H1 (cell line): Measurements from ENCODE around the gene KRABD2.
A peak's percentile ranks its signal among the peaks of the same experiment; 100 is the strongest.

Source experiments
- CTCF ChIA-PET: fragments of 300-600 bp; sonication (Branson Sonifier 250); formaldehyde crosslinking; loops from one replicate; lab custom pipeline; 2021; ENCODE audit not compliant: partially characterized antibody; lab: Charles Lee
- POLR2A ChIA-PET: fragments of 300-600 bp; sonication (Branson Sonifier 250); formaldehyde crosslinking; loops from one replicate; lab custom pipeline; 2021; ENCODE audit warnings: inconsistent platforms; ENCODE audit not compliant: partially characterized antibody; lab: Charles Lee
- DNase-seq, 2 experiments: peaks; one replicate each; pipeline versions ENCODE4 v3.0.0 to v3.0.0-alpha.2; 2010 to 2022; ENCODE audit warnings: low spot score in 2 of 2, low read depth in 1 of 2, mixed read lengths in 1 of 2
- FAIRE-seq: peaks from 2 replicates; lab custom pipeline; 2011; peaks lifted over from hg19 to GRCh38; lab: Jason Lieb, UNC
- H2AFZ ChIP-seq: 2 replicates; pipeline ENCODE4 v1.8.1; 2012; ENCODE audit warnings: low read length, inconsistent platforms
- H2AK5ac ChIP-seq: 2 replicates; pipeline ENCODE4 v1.6.1; 2013; ENCODE audit warnings: low read depth, low read length
- H2BK120ac ChIP-seq: replicated peaks from 2 replicates; pipeline ENCODE3; 2013; ENCODE audit warnings: low read depth, low read length, inconsistent platforms
- H2BK12ac ChIP-seq: 2 replicates; pipeline ENCODE4 v1.6.1; 2013; ENCODE audit warnings: low read depth, low read length
- H2BK15ac ChIP-seq: 2 replicates; pipeline ENCODE4 v1.6.1; 2013; ENCODE audit warnings: low read length
- H2BK20ac ChIP-seq: 2 replicates; pipeline ENCODE4 v1.6.1; 2013; ENCODE audit warnings: low read length
- H2BK5ac ChIP-seq: 2 replicates; pipeline ENCODE4 v1.6.1; 2013; ENCODE audit warnings: low read depth, low read length
- H3K14ac ChIP-seq: 2 replicates; pipeline ENCODE4 v1.6.1; 2013; ENCODE audit warnings: inconsistent platforms; ENCODE audit not compliant: insufficient read length
- H3K18ac ChIP-seq: 2 replicates; pipeline ENCODE4 v1.6.1; 2013; ENCODE audit warnings: low read length; ENCODE audit errors: extremely low read depth
- H3K23ac ChIP-seq: 2 replicates; pipeline ENCODE4 v1.6.1; 2013; ENCODE audit warnings: inconsistent platforms; ENCODE audit not compliant: insufficient read length
- H3K23me2 ChIP-seq: 2 replicates; pipeline ENCODE4 v1.6.1; 2013; ENCODE audit warnings: low read depth, low read length
- H3K27ac ChIP-seq: 2 replicates; pipeline ENCODE4 v1.6.1; 2011; ENCODE audit warnings: low read depth, low read length, inconsistent platforms
- H3K27me3 ChIP-seq, 4 experiments: replicated peaks in 1 of 4; 1 replicate in 1 of 4; 2 replicates in 3 of 4; pipeline versions ENCODE4 v1.6.1 to v1.8.1; 2011 to 2013; ENCODE audit warnings: low read length in 3 of 4, mild to moderate bottlenecking in 3 of 4, inconsistent platforms in 2 of 4, mixed read lengths in 2 of 4, moderate library complexity in 1 of 4; ENCODE audit not compliant: control insufficient read depth in 3 of 4, insufficient read depth in 3 of 4; ENCODE audit errors: extremely low read depth in 1 of 4
- H3K36me3 ChIP-seq, 4 experiments: 2 replicates each; pipeline versions ENCODE4 v1.6.1 to v1.8.1; 2011 to 2013; ENCODE audit warnings: mild to moderate bottlenecking in 4 of 4, low read length in 3 of 4, moderate library complexity in 2 of 4, control low read depth in 1 of 4, inconsistent platforms in 1 of 4; ENCODE audit not compliant: insufficient read depth in 4 of 4, control insufficient read depth in 2 of 4
- H3K4ac ChIP-seq: replicated peaks from 2 replicates; pipeline ENCODE3; 2013; ENCODE audit warnings: low read length, low read depth, mixed read lengths, inconsistent platforms; ENCODE audit not compliant: insufficient read length
- H3K4me1 ChIP-seq, 4 experiments: replicated peaks in 1 of 4; 1 replicate in 1 of 4; 2 replicates in 3 of 4; pipeline versions ENCODE4 v1.6.1 to v1.8.1; 2011 to 2013; ENCODE audit warnings: low read length in 3 of 4, inconsistent platforms in 2 of 4, mixed read lengths in 1 of 4; ENCODE audit not compliant: insufficient read depth in 4 of 4, control insufficient read depth in 3 of 4
- H3K4me2 ChIP-seq, 2 experiments: 2 replicates each; pipeline versions ENCODE4 v1.6.1 to v1.8.1; 2011 to 2013; ENCODE audit warnings: low read depth in 2 of 2, low read length in 2 of 2, control low read depth in 1 of 2, inconsistent platforms in 1 of 2, mild to moderate bottlenecking in 1 of 2; ENCODE audit not compliant: insufficient read depth in 1 of 2
- H3K4me3 ChIP-seq, 4 experiments: fragments of 200-600, 300-600 bp in 1 of 4; sonication (generic), shearing (Covaris generic), sonication (Bioruptor Twin) in 1 of 4; 2 replicates each; pipeline versions ENCODE4 v1.5.1 to v1.8.1; 2011 to 2016; ENCODE audit warnings: low read length in 4 of 4, low read depth in 3 of 4, control low read depth in 2 of 4, inconsistent platforms in 2 of 4, mild to moderate bottlenecking in 2 of 4, mixed read lengths in 1 of 4, moderate library complexity in 1 of 4; ENCODE audit not compliant: insufficient read depth in 2 of 4; ENCODE audit errors: extremely low read depth in 1 of 4
- H3K56ac ChIP-seq: replicated peaks from 2 replicates; pipeline ENCODE3; 2013; ENCODE audit warnings: low read depth, mild to moderate bottlenecking, mixed read lengths, low read length, inconsistent platforms; ENCODE audit not compliant: insufficient read length
- H3K79me1 ChIP-seq: 2 replicates; pipeline ENCODE4 v1.6.1; 2013; ENCODE audit warnings: low read depth, low read length, control low read depth
- H3K79me2 ChIP-seq, 2 experiments: 2 replicates each; pipeline versions ENCODE4 v1.6.1 to v1.8.1; 2012 to 2013; ENCODE audit warnings: low read length in 2 of 2, mild to moderate bottlenecking in 2 of 2, inconsistent platforms in 1 of 2; ENCODE audit not compliant: insufficient read depth in 2 of 2, control insufficient read depth in 1 of 2
- H3K9ac ChIP-seq, 4 experiments: replicated peaks in 1 of 4; 1 replicate in 1 of 4; 2 replicates in 3 of 4; pipeline versions ENCODE4 v1.6.1 to v1.8.1; 2011 to 2013; ENCODE audit warnings: low read depth in 3 of 4, low read length in 3 of 4, control low read depth in 2 of 4, mild to moderate bottlenecking in 2 of 4, moderate library complexity in 2 of 4, inconsistent platforms in 1 of 4; ENCODE audit errors: extremely low read depth in 1 of 4
- H3K9me3 ChIP-seq, 2 experiments: 2 replicates each; pipeline versions ENCODE4 v1.6.1 to v1.8.1; 2012 to 2013; ENCODE audit warnings: mild to moderate bottlenecking in 2 of 2, moderate library complexity in 2 of 2, control low read depth in 1 of 2, inconsistent platforms in 1 of 2, low read depth in 1 of 2, low read length in 1 of 2, mixed read lengths in 1 of 2; ENCODE audit not compliant: insufficient read depth in 2 of 2
- H4K20me1 ChIP-seq, 2 experiments: replicated peaks in 1 of 2; 2 replicates each; pipeline versions ENCODE3 to v1.8.1; 2011 to 2013; ENCODE audit warnings: inconsistent platforms in 2 of 2, low read length in 2 of 2, mild to moderate bottlenecking in 1 of 2; ENCODE audit not compliant: insufficient read depth in 2 of 2, control insufficient read depth in 1 of 2
- H4K5ac ChIP-seq: 2 replicates; pipeline ENCODE4 v1.6.1; 2013; ENCODE audit warnings: low read length, low read depth, mixed read lengths, inconsistent platforms; ENCODE audit not compliant: insufficient read length
- H4K8ac ChIP-seq: 2 replicates; pipeline ENCODE4 v1.8.0; 2013; ENCODE audit warnings: mild to moderate bottlenecking, moderate library complexity, low read length, inconsistent platforms; ENCODE audit not compliant: insufficient read depth; ENCODE audit errors: extremely low read depth
- H4K91ac ChIP-seq: replicated peaks from 2 replicates; pipeline ENCODE3; 2013; ENCODE audit warnings: low read length, mixed read lengths, inconsistent platforms; ENCODE audit not compliant: insufficient read length
- BACH1 ChIP-seq: IDR thresholded peaks from 2 replicates; pipeline ENCODE4 v1.6.1; 2012; ENCODE audit warnings: low read length, improper control_type of control experiment
- EZH2 ChIP-seq: fragments of 200-600 bp; sonication (generic); IDR thresholded peaks from 2 replicates; pipeline ENCODE4 v1.7.1; 2012; ENCODE audit warnings: low read depth, mild to moderate bottlenecking, moderate library complexity, low read length, inconsistent platforms; ENCODE audit not compliant: severe bottlenecking
- SRF ChIP-seq: IDR thresholded peaks from 2 replicates; pipeline ENCODE4 v1.6.1; 2011; ENCODE audit warnings: mild to moderate bottlenecking, low read depth, low read length, moderate library complexity
- TAF7 ChIP-seq: optimal IDR thresholded peaks from 2 replicates; pipeline ENCODE3; 2011; ENCODE audit warnings: low read depth, mild to moderate bottlenecking, inconsistent platforms, low read length, moderate library complexity, borderline replicate concordance
- YY1 ChIP-seq: IDR thresholded peaks from 2 replicates; pipeline ENCODE4 v1.6.1; 2011; ENCODE audit warnings: low read depth, mild to moderate bottlenecking, low read length
- WGBS, 2 experiments: shearing (Covaris generic) in 1 of 2; methylation state at CpG; one replicate each; pipeline versions ENCODE4 v1.1.6 to v1.1.7; 2013 to 2015; ENCODE audit warnings: low lambda C conversion rate in 2 of 2, mixed read lengths in 2 of 2, inconsistent platforms in 1 of 2, low coverage in 1 of 2, missing lambda C conversion rate in 1 of 2; ENCODE audit not compliant: insufficient replicate concordance in 2 of 2, insufficient coverage in 1 of 2, insufficient read length in 1 of 2; ENCODE audit errors: extremely low coverage in 1 of 2, missing lambda C conversion rate in 1 of 2; 5-methylcytosine and 5-hydroxymethylcytosine counted together

The KRABD2 gene

GRCh38 chr17:8337802-8338752 lies 38.4 kb downstream of the KRABD2 start:
- H3K9ac ChIP-seq = no peak overlapping the region
- H2AFZ ChIP-seq = peak overlapping the region; percentile 94
- no peaks in the 10 kb centered on the region for H3K79me1 ChIP-seq
- no peak overlapping the region for H2BK5ac ChIP-seq
- FAIRE-seq (no peak), DNase-seq (no peak)
- H4K5ac ChIP-seq = no peak overlapping the region
- 68% methylated on average over 11 of the region's 11 CpGs; no CpG with 5 or more reads in 1 of the 2 experiments for WGBS, 2 experiments
- no peak overlapping the region for H2BK20ac ChIP-seq
- no peak overlapping the region for H3K4me3 ChIP-seq
- no peaks in the 10 kb centered on the region for H3K23me2 ChIP-seq
- H4K91ac ChIP-seq = no peak overlapping the region
- no peaks in the 10 kb centered on the region for H4K20me1 ChIP-seq
- ChIA-PET CTCF (interaction anchor here (0.8 to 7.7 kb wide), 15 partner anchors 8 to 312 kb away, joined by 3 to 56 read pairs (median 3); partner anchors contain the start of gene KRABD2), POLR2A (interaction anchor here (0.6 to 8.4 kb wide), 19 partner anchors 9 to 411 kb away, joined by 3 to 66 read pairs (median 4); partner anchors contain the start of genes CTC1, KRABD2, RANGRF and RPL26)
- no peak for TF ChIP-seq BACH1
- TF ChIP-seq TAF7 = no peak
- TF ChIP-seq SRF = no peak
- no peak for TF ChIP-seq EZH2
- no peak for TF ChIP-seq YY1
- no peaks in the 10 kb centered on the region for H3K9me3 ChIP-seq
- H3K23ac ChIP-seq = no peak overlapping the region
- H3K56ac ChIP-seq = no peak overlapping the region
- 0 out of 2 replicates have a peak overlapping the region, but pooled peaks have one; percentile 4 for H2BK12ac ChIP-seq
- no peak overlapping the region for H3K14ac ChIP-seq
- no peaks in the 10 kb centered on the region for H3K27me3 ChIP-seq
- H2BK15ac ChIP-seq = no peak overlapping the region
- H3K4me1 ChIP-seq = peaks cover 2 to 10% (median 5%) of the 10 kb centered on the region in 4 experiments; a peak in 6 of 7 replicates
- no peak overlapping the region for H4K8ac ChIP-seq
- H3K36me3 ChIP-seq = no peaks in the 10 kb centered on the region
- no peak overlapping the region for H3K18ac ChIP-seq
- H3K27ac ChIP-seq = no peak overlapping the region
- peak overlapping the region; percentile 28 to 37; a peak in 3 of 4 replicates for H3K4me2 ChIP-seq
- no peak overlapping the region for H3K4ac ChIP-seq
- H3K79me2 ChIP-seq = no peaks in the 10 kb centered on the region
- H2AK5ac ChIP-seq = no peak overlapping the region
- H2BK120ac ChIP-seq = no peak overlapping the region
